SU-DHL-6 (cell line): Measurements from ENCODE around the gene RAB4B.

ENCODE experiments used
- EZH2phosphoT487 ChIP-seq: fragments of 200-600 bp; sonication (generic), shearing (Covaris generic); conservative IDR thresholded peaks from 2 replicates; pipeline ENCODE4 v1.6.1; 2018; ENCODE audit warnings: mild to moderate bottlenecking, antibody characterized with exemption, low read length, moderate library complexity, mixed read lengths
- TF ChIP-seq, protein P1 (sequence below): fragments of 200-600 bp; sonication (generic); IDR thresholded peaks from one replicate; pipeline ENCODE4 v1.5.1; 2017; ENCODE audit warnings: antibody characterized with exemption, mild to moderate bottlenecking, low read length, moderate library complexity; ENCODE audit not compliant: insufficient read depth, poor library complexity, severe bottlenecking

DNA sequence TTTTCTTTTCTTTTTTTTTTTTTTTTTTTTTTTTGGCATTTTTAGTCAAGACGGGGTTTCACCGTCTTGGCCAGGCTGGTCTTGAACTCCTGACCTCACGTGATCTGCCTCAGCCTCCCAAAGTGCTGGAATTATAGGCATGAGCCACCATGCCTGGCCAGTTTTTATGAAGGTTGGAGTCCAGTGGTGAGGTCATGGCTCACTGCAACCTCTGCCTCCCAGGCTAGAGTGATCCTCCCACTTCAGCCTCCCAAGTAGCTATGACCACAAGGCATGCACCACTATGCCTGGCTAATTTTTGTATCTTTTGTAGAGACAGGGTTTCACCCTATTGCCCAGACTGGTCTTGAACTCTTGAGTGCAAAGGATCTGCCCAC, 22.8 kb upstream of the RAB4B start:
- TF ChIP-seq, protein P1, sequence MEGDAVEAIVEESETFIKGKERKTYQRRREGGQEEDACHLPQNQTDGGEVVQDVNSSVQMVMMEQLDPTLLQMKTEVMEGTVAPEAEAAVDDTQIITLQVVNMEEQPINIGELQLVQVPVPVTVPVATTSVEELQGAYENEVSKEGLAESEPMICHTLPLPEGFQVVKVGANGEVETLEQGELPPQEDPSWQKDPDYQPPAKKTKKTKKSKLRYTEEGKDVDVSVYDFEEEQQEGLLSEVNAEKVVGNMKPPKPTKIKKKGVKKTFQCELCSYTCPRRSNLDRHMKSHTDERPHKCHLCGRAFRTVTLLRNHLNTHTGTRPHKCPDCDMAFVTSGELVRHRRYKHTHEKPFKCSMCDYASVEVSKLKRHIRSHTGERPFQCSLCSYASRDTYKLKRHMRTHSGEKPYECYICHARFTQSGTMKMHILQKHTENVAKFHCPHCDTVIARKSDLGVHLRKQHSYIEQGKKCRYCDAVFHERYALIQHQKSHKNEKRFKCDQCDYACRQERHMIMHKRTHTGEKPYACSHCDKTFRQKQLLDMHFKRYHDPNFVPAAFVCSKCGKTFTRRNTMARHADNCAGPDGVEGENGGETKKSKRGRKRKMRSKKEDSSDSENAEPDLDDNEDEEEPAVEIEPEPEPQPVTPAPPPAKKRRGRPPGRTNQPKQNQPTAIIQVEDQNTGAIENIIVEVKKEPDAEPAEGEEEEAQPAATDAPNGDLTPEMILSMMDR, result no peak
- no peak for TF ChIP-seq EZH2phosphoT487
